Measurements from ENCODE around the gene NOX3. TPM values are rescaled to one million over a fixed set of nuclear protein-coding genes. Genes with fewer than 3 reads are reported as not detected.

Gene NOX3
- total and polyA plus RNA-seq, 10 of the 15 experiments (the other 5 are each of a cell fraction or from before 2014, with no cell fraction given) = not detected

- POLR2A ChIA-PET = no interaction called here
- Histone ChIP-seq H3K9me3 (replicated peaks; ENCODE audit: control insufficient read depth, insufficient read depth, low read length) (no peaks in the 10 kb centered on the region), H3K27ac (ENCODE audit: control insufficient read depth, insufficient read depth) (no peak overlapping the region), H3K9ac (ENCODE audit: control insufficient read depth, insufficient read depth, low read length) (no peak overlapping the region), H3K27me3 (replicated peaks in 1 of 2; ENCODE audit: control insufficient read depth in 2 of 2, insufficient read depth in 2 of 2, low read length in 1 of 2) (no peaks in the 10 kb centered on the region), H3K36me3 (ENCODE audit: control insufficient read depth in 2 of 2, insufficient read depth in 2 of 2, low read length in 1 of 2) (no peaks in the 10 kb centered on the region), H3K4me1 (ENCODE audit: control insufficient read depth, insufficient read depth, low read length) (peaks cover 8% of the 10 kb centered on the region), H2AFZ (ENCODE audit: control insufficient read depth, low read depth, low read length) (no peak overlapping the region), H3K79me2 (ENCODE audit: control insufficient read depth, insufficient read depth, low read length) (no peaks in the 10 kb centered on the region), H4K20me1 (ENCODE audit: control insufficient read depth, insufficient read depth) (no peaks in the 10 kb centered on the region), H3K4me2 (ENCODE audit: control insufficient read depth, insufficient read depth) (peak overlapping the region; percentile 15; the same call in 1 of the 2 replicates), H3K4me3 (no peak overlapping the region)
- RAD21 ChIA-PET (ENCODE audit: unreplicated experiment) = no interaction called here
- no TSS peak for BruUV-seq (replicated peaks)
- in situ Hi-C loops (cut with MboI) (no loop called here), intact Hi-C loops (cut with micrococcal nuclease; ENCODE audit: unreplicated experiment) (no loop called here)
- no peak for DNase-seq (ENCODE audit: low read depth, low spot score)
- ATAC-seq = peak; percentile 74
- TF ChIP-seq SPI1 (IDR thresholded peaks at IDR 0.05; ENCODE audit: borderline replicate concordance, insufficient read depth, low read depth, low read length) = peak; percentile 62; the same call in 1 of the 2 replicates
- TF ChIP-seq CHD4 (IDR thresholded peaks at IDR 0.05) = no peak
- TF ChIP-seq SUZ12 (IDR thresholded peaks at IDR 0.05; ENCODE audit: unreplicated experiment) = no peak
- TF ChIP-seq CHD2 (IDR thresholded peaks at IDR 0.05; ENCODE audit: borderline replicate concordance, low read depth, low read length) = no peak
- 33% methylated on average over 3 of the region's 3 CpGs for WGBS (ENCODE audit: insufficient coverage, insufficient replicate concordance, low lambda C conversion rate, missing lambda C conversion rate)
- CTCF ChIA-PET = no interaction called here
- FAIRE-seq = no peak
- SMC1A ChIA-PET (ENCODE audit: uncharacterized antibody, unreplicated experiment) = interaction anchor here (1.4 kb wide), 1 partner anchor 109 kb away, joined by 4 read pairs; no protein-coding TSS in a partner anchor
These were observed 16.3 kb downstream of the NOX3 start for GRCh38 chr6:155439376-155439775.

- SMC1A ChIA-PET (ENCODE audit: uncharacterized antibody, unreplicated experiment) = interaction anchor here (0.9 to 1.8 kb wide), 2 partner anchors 13 to 77 kb away, joined by 3 to 4 read pairs; no protein-coding TSS in a partner anchor
- no peak overlapping the region for H2AFZ ChIP-seq (ENCODE audit: control insufficient read depth, low read depth, low read length)
- H3K4me1 ChIP-seq (ENCODE audit: control insufficient read depth, insufficient read depth, low read length) = peaks cover 8% of the 10 kb centered on the region
- no peaks in the 10 kb centered on the region for H3K27me3 ChIP-seq (replicated peaks in 1 of 2; ENCODE audit: control insufficient read depth in 2 of 2, insufficient read depth in 2 of 2, low read length in 1 of 2)
- DNase-seq (ENCODE audit: low read depth, low spot score) (no peak), FAIRE-seq (no peak), ATAC-seq (no peak)
- H3K4me3 ChIP-seq = no peak overlapping the region
- H3K79me2 ChIP-seq (ENCODE audit: control insufficient read depth, insufficient read depth, low read length) = no peaks in the 10 kb centered on the region
- H3K27ac ChIP-seq (ENCODE audit: control insufficient read depth, insufficient read depth) = no peak overlapping the region
- H3K4me2 ChIP-seq (ENCODE audit: control insufficient read depth, insufficient read depth) = no peak overlapping the region
- 77% methylated on average over 5 of the region's 5 CpGs for whole genome bisulfite sequencing (ENCODE audit: insufficient coverage, insufficient replicate concordance, low lambda C conversion rate, missing lambda C conversion rate)
- CTCF ChIA-PET = interaction anchor here (1.7 kb wide), 1 partner anchor 11 kb away, joined by 7 read pairs; no protein-coding TSS in a partner anchor
- H4K20me1 ChIP-seq (ENCODE audit: control insufficient read depth, insufficient read depth) = no peaks in the 10 kb centered on the region
- no peak overlapping the region for H3K9ac ChIP-seq (ENCODE audit: control insufficient read depth, insufficient read depth, low read length)
- H3K36me3 ChIP-seq (ENCODE audit: control insufficient read depth in 2 of 2, insufficient read depth in 2 of 2, low read length in 1 of 2) = no peaks in the 10 kb centered on the region
- RAD21 ChIA-PET (ENCODE audit: unreplicated experiment) = no interaction called here
- intact Hi-C loops (cut with micrococcal nuclease; ENCODE audit: unreplicated experiment) = no loop called here
- no peaks in the 10 kb centered on the region for H3K9me3 ChIP-seq (replicated peaks; ENCODE audit: control insufficient read depth, insufficient read depth, low read length)
- POLR2A ChIA-PET = no interaction called here
- in situ Hi-C loops (cut with MboI) = no loop called here
- BruUV-seq (replicated peaks) = no TSS peak
- TF ChIP-seq SREBF1 (IDR thresholded peaks at IDR 0.05; ENCODE audit: low read length) (no peak), CHD1 (IDR thresholded peaks at IDR 0.05; ENCODE audit: low read depth, low read length) (no peak), TCF7 (IDR thresholded peaks at IDR 0.05; ENCODE audit: borderline replicate concordance) (no peak), MAX (IDR thresholded peaks at IDR 0.05; ENCODE audit: low read depth, low read length) (no peak), TCF12 (IDR thresholded peaks at IDR 0.05; ENCODE audit: low read depth, low read length) (no peak), ZBTB4 (CRISPR knock-in tag; IDR thresholded peaks at IDR 0.05) (no peak), MEF2A (IDR thresholded peaks at IDR 0.05; ENCODE audit: insufficient read depth, low read depth, low read length) (no peak), KLF5 (IDR thresholded peaks at IDR 0.05; ENCODE audit: partially characterized antibody) (no peak), ELK1 (IDR thresholded peaks at IDR 0.05; ENCODE audit: low read depth, low read length) (no peak)
These were observed 18.5 kb downstream of the NOX3 start for GRCh38 chr6:155436981-155437749.
